NCI-H2171 (cell line): Measurements from ENCODE around the gene CACNG7.
A peak's percentile ranks its signal among the peaks of the same experiment; 100 is the strongest.

ENCODE experiments used
- DNase-seq: peaks from one replicate; lab custom pipeline; 2025; lab: John Stamatoyannopoulos, UW

The CACNG7 gene

GRCh38 chr19:53878776-53879139 is 30.3 kb upstream of the CACNG7 start:
- DNase-seq: no peak

GRCh38 chr19:53879140-53880081 is 29.7 kb upstream of the CACNG7 start:
- DNase-seq: peak; percentile 72

GRCh38 chr19:53880711-53881481 is 28.2 kb upstream of the CACNG7 start:
- no peak for DNase-seq

- DNase-seq: no peak
Measured at GRCh38 chr19:53881482-53882390, 27.3 kb upstream of the CACNG7 start, which contains the start of gene PRKCG. PRKCG (plus strand) TSS chr19:53882197; CDS start chr19:53882495, 298 bp downstream.

GRCh38 chr19:53882391-53883050 is 26.6 kb upstream of the CACNG7 start:
- DNase-seq: no peak

GRCh38 chr19:53883231-53883661 is 25.8 kb upstream of the CACNG7 start:
- no peak for DNase-seq

GRCh38 chr19:53883741-53884140 is 25.3 kb upstream of the CACNG7 start:
- no peak for DNase-seq

GRCh38 chr19:53884256-53884655 is 24.8 kb upstream of the CACNG7 start:
- DNase-seq: no peak

GRCh38 chr19:53885036-53885435 is 24.0 kb upstream of the CACNG7 start:
- DNase-seq: no peak

- DNase-seq: no peak
Measured at GRCh38 chr19:53892301-53892980, 16.6 kb upstream of the CACNG7 start.

GRCh38 chr19:53892981-53893325 is 16.1 kb upstream of the CACNG7 start:
- no peak for DNase-seq

- DNase-seq: no peak
Measured at GRCh38 chr19:53894707-53895106, 14.4 kb upstream of the CACNG7 start.

- no peak for DNase-seq
Measured at GRCh38 chr19:53896682-53897081, 12.4 kb upstream of the CACNG7 start.

- no peak for DNase-seq
Measured at GRCh38 chr19:53897459-53897858, 11.6 kb upstream of the CACNG7 start.

- DNase-seq: no peak
Measured at GRCh38 chr19:53898166-53898565, 10.9 kb upstream of the CACNG7 start.

- no peak for DNase-seq
Measured at GRCh38 chr19:53898636-53899341, 10.3 kb upstream of the CACNG7 start.

GRCh38 chr19:53900191-53900860 is 8.8 kb upstream of the CACNG7 start:
- no peak for DNase-seq

- no peak for DNase-seq
Measured at GRCh38 chr19:53903055-53903680, 5.9 kb upstream of the CACNG7 start.

- DNase-seq: no peak
Measured at GRCh38 chr19:53904909-53905308, 4.2 kb upstream of the CACNG7 start.
